HCT116 (cell line): ENCODE data around the gene PDE6D. TPM values are rescaled to one million over a fixed set of nuclear protein-coding genes. Genes with fewer than 3 reads are reported as not detected.

Experiments used
- ATAC-seq: fragments of 200-7000 bp; cut with Tn5 transposase; 2 replicates; pipeline ENCODE4 v1.9.1; 2020; ENCODE audit warnings: mild to moderate bottlenecking, moderate library complexity
- BruUV-seq: library from RNA; stranded (reverse); fragments of 400-500 nt; replicated peaks from 2 replicates; lab custom pipeline; 2021; lab: Mats Ljungman, UMichigan
- CTCF ChIA-PET: fragments of 300-600 bp; sonication (Branson Sonifier 250); formaldehyde crosslinking; loops from one replicate; lab custom pipeline; 2021; ENCODE audit warnings: antibody characterized with exemption; lab: Charles Lee
- POLR2A ChIA-PET: fragments of 300-600, 350-600 bp; sonication (Branson Sonifier 250); formaldehyde crosslinking; loops from one replicate; lab custom pipeline; 2021; ENCODE audit warnings: antibody characterized with exemption; lab: Charles Lee
- RAD21 ChIA-PET, 2 experiments: fragments of 300-600 bp; sonication (Branson Sonifier 250); formaldehyde crosslinking; loops; one replicate each; lab custom pipeline; 2023; ENCODE audit warnings: low total read pairs in 2 of 2; ENCODE audit not compliant: uncharacterized antibody in 2 of 2, unreplicated experiment in 2 of 2, low non-redundant PET in 1 of 2; lab: Charles Lee
- DNase-seq: peaks from one replicate; pipeline ENCODE4 v3.0.0-alpha.2; 2010; ENCODE audit warnings: low read depth, low spot score
- H2AFZ ChIP-seq: fragments of 200-600 bp; shearing (Covaris generic), sonication (generic); 2 replicates; pipeline ENCODE4 v1.6.1; 2017; ENCODE audit warnings: low read depth, mixed run types, mixed read lengths, antibody characterized with exemption, low read length; ENCODE audit not compliant: poor library complexity, severe bottlenecking
- H3K27ac ChIP-seq: 2 replicates; pipeline ENCODE4 v1.5.1; 2012; ENCODE audit warnings: low read depth, low read length
- H3K27me3 ChIP-seq: fragments of 200-600 bp; sonication (generic); 2 replicates; pipeline ENCODE4 v1.6.1; 2016; ENCODE audit warnings: mixed run types, low read length, mixed read lengths; ENCODE audit not compliant: insufficient read depth
- H3K36me3 ChIP-seq, 2 experiments: fragments of 200-500 bp in 1 of 2; fragments of 200-600 bp in 1 of 2; sonication (Bioruptor generic) in 1 of 2; sonication (generic) in 1 of 2; 2 replicates each; pipeline versions ENCODE4 v1.5.1 to v1.6.1; 2014 to 2016; ENCODE audit warnings: low read length in 2 of 2, inconsistent platforms in 1 of 2, mixed read lengths in 1 of 2, mixed run types in 1 of 2; ENCODE audit not compliant: insufficient read depth in 2 of 2, control insufficient read depth in 1 of 2
- H3K4me1 ChIP-seq, 2 experiments: fragments of 200-600 bp in 1 of 2; sonication (generic) in 1 of 2; 2 replicates each; pipeline versions ENCODE4 v1.5.1 to v1.6.1; 2012 to 2017; ENCODE audit warnings: low read length in 2 of 2, inconsistent platforms in 1 of 2, mild to moderate bottlenecking in 1 of 2, mixed read lengths in 1 of 2, mixed run types in 1 of 2, moderate library complexity in 1 of 2; ENCODE audit not compliant: insufficient read depth in 2 of 2, control insufficient read depth in 1 of 2
- H3K4me2 ChIP-seq: fragments of 200-600 bp; sonication (generic); 2 replicates; pipeline ENCODE4 v1.6.1; 2017; ENCODE audit warnings: mixed run types, low read length, mixed read lengths
- H3K4me3 ChIP-seq, 2 experiments: fragments of 200-600 bp in 1 of 2; sonication (generic) in 1 of 2; replicated peaks in 1 of 2; 2 replicates each; pipeline ENCODE4 v1.5.1; 2011 to 2016; ENCODE audit warnings: low read length in 2 of 2, control low read depth in 1 of 2, low read depth in 1 of 2, mild to moderate bottlenecking in 1 of 2, mixed read lengths in 1 of 2, mixed run types in 1 of 2
- H3K79me2 ChIP-seq: fragments of 200-600 bp; sonication (generic); 2 replicates; pipeline ENCODE4 v1.6.1; 2017; ENCODE audit warnings: mild to moderate bottlenecking, mixed run types, low read length, moderate library complexity, mixed read lengths; ENCODE audit not compliant: insufficient read depth
- H3K9ac ChIP-seq: fragments of 200-600 bp; sonication (generic); 2 replicates; pipeline ENCODE4 v1.6.1; 2016; ENCODE audit warnings: low read length, mixed read lengths
- H3K9me2 ChIP-seq: fragments of 200-600 bp; sonication (generic), shearing (Covaris generic); 2 replicates; pipeline ENCODE4 v1.6.1; 2017; ENCODE audit warnings: mixed run types, mild to moderate bottlenecking, moderate library complexity; ENCODE audit not compliant: insufficient read depth
- H3K9me3 ChIP-seq, 2 experiments: fragments of 200-500 bp in 1 of 2; fragments of 200-600 bp in 1 of 2; sonication (Bioruptor generic) in 1 of 2; sonication (generic) in 1 of 2; 2 replicates each; pipeline ENCODE4 v1.6.1; 2014 to 2017; ENCODE audit warnings: low read length in 2 of 2, mixed read lengths in 2 of 2, inconsistent platforms in 1 of 2, low read depth in 1 of 2, mild to moderate bottlenecking in 1 of 2, mixed run types in 1 of 2, moderate library complexity in 1 of 2; ENCODE audit not compliant: control insufficient read depth in 1 of 2, insufficient read depth in 1 of 2
- H4K20me1 ChIP-seq: fragments of 200-600 bp; sonication (generic), shearing (Covaris generic); 2 replicates; pipeline ENCODE4 v1.6.1; 2017; ENCODE audit warnings: mixed run types, mild to moderate bottlenecking, moderate library complexity; ENCODE audit not compliant: insufficient read depth
- CBX3 ChIP-seq: IDR thresholded peaks from 2 replicates; pipeline ENCODE4 v1.6.1; 2012; ENCODE audit warnings: low read depth
- ELF1 ChIP-seq: IDR thresholded peaks from 2 replicates; pipeline ENCODE4 v1.6.1; 2012; ENCODE audit warnings: low read depth, borderline replicate concordance
- EZH2 ChIP-seq: fragments of 200-600 bp; sonication (generic); IDR thresholded peaks from 2 replicates; pipeline ENCODE4 v1.6.1; 2017; ENCODE audit warnings: antibody characterized with exemption, mixed run types
- EZH2phosphoT487 ChIP-seq: fragments of 200-600 bp; IDR thresholded peaks from 2 replicates; pipeline ENCODE4 v1.6.1; 2018; ENCODE audit warnings: antibody characterized with exemption, borderline replicate concordance
- JUND ChIP-seq: IDR thresholded peaks from 2 replicates; pipeline ENCODE4 v1.6.1; 2012
- POLR2A ChIP-seq: IDR thresholded peaks from 2 replicates; pipeline ENCODE4 v1.7.0; 2011; ENCODE audit warnings: borderline replicate concordance; ENCODE audit not compliant: insufficient read depth, insufficient read length; ENCODE audit errors: extremely low read depth
- SIN3A ChIP-seq: IDR thresholded peaks from 2 replicates; pipeline ENCODE4 v1.6.1; 2012; ENCODE audit warnings: low read depth
- SP1 ChIP-seq: IDR thresholded peaks from 2 replicates; pipeline ENCODE4 v1.6.1; 2012; ENCODE audit warnings: low read depth
- TCF7L2 ChIP-seq: IDR thresholded peaks from 2 replicates; pipeline ENCODE4 v1.7.0; 2011; ENCODE audit warnings: borderline replicate concordance, inconsistent platforms; ENCODE audit not compliant: insufficient read depth, insufficient read length; ENCODE audit errors: extremely low read depth
- YY1 ChIP-seq: IDR thresholded peaks from 2 replicates; pipeline ENCODE4 v1.6.1; 2011; ENCODE audit warnings: low read length, low read depth, moderate library complexity, mild to moderate bottlenecking; ENCODE audit not compliant: insufficient replicate concordance; ENCODE audit errors: extremely low read depth
- ZFX ChIP-seq: fragments of 450-650 bp; IDR thresholded peaks from 2 replicates; pipeline ENCODE4 v1.6.1; 2017
- ZNF274 ChIP-seq: fragments of 200-500 bp; sonication (Bioruptor generic); IDR thresholded peaks from 2 replicates; pipeline ENCODE4 v1.6.1; 2014; ENCODE audit warnings: mild to moderate bottlenecking, low read depth, low read length, inconsistent platforms
- intact Hi-C: fragments of 100-400 bp; cut with micrococcal nuclease; formaldehyde crosslinking; loops from 2 replicates; pipeline ENCODE4 v1.10.0; 2022
- total RNA-seq: library from RNA; stranded (reverse); gene quantifications from one replicate; pipeline ENCODE4 v1.2.1, GENCODE V29; 2021; ENCODE audit not compliant: unreplicated experiment
- TF ChIP-seq, protein P1 (sequence below): IDR thresholded peaks from 2 replicates; pipeline ENCODE4 v1.6.1; 2011; ENCODE audit warnings: mild to moderate bottlenecking, low read length, moderate library complexity; ENCODE audit not compliant: insufficient replicate concordance; ENCODE audit errors: extremely low read depth
- TF ChIP-seq, protein P2 (sequence below): IDR thresholded peaks from 2 replicates; pipeline ENCODE4 v1.6.1; 2012
- TF ChIP-seq, protein P3 (sequence below): IDR thresholded peaks from 2 replicates; pipeline ENCODE4 v1.6.1; 2012; ENCODE audit warnings: low read depth
- TF ChIP-seq, protein P4 (sequence below), 3 experiments: fragments of 200-600 bp in 1 of 3; sonication (generic) in 1 of 3; IDR thresholded peaks in 2 of 3; conservative IDR thresholded peaks in 1 of 3; 2 replicates each; pipeline ENCODE4 v1.5.1; 2012 to 2017; ENCODE audit warnings: low read depth in 2 of 3, low read length in 2 of 3, antibody characterized with exemption in 1 of 3, borderline replicate concordance in 1 of 3, control low read depth in 1 of 3, mild to moderate bottlenecking in 1 of 3, mixed read lengths in 1 of 3, mixed run types in 1 of 3, moderate library complexity in 1 of 3; ENCODE audit not compliant: insufficient read depth in 1 of 3

PDE6D gene
- total RNA-seq, 1 experiment from 2014 or later: 26.6 TPM

DNA sequence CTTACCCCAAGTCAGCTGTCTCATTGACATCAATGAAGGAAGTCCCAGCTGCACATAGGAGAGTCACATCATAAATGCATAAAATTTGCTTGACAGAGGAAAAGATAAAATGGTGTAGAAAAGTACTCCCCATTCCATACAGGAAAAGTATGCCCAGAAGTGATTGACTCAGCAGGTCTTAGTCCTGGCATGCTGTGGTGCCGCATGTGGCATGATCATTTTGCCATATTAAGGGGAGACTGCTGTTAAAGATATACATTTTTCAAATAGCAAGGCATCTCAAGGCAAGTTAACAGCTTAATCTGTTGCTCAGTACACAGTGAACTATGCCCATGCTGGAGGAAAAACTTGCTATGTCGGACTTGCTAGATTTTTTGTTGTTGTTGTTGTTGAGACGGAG, 13.3 kb upstream of the PDE6D start:
- CTCF ChIA-PET: no interaction called here
- Histone ChIP-seq H3K4me3 (no peak overlapping the region), H3K9ac (no peak overlapping the region)

More for the DNA sequence above, 13.3 kb upstream of the PDE6D start:
- ATAC-seq: no peak
- RAD21 ChIA-PET: no interaction called here
- Histone ChIP-seq H3K27ac (no peak overlapping the region), H3K79me2 (peaks cover 57% of the 10 kb centered on the region), H2AFZ (no peak overlapping the region), H4K20me1 (no peaks in the 10 kb centered on the region), H3K4me2 (no peak overlapping the region), H3K4me1 (peaks cover 6 to 7% of the 10 kb centered on the region in 2 experiments; a peak in 2 of 4 replicates), H3K9me2 (no peaks in the 10 kb centered on the region), H3K27me3 (no peaks in the 10 kb centered on the region), H3K36me3 (peaks cover 30 to 42% of the 10 kb centered on the region in 2 experiments; a peak in 3 of 4 replicates), H3K9me3 (no peaks in the 10 kb centered on the region)
- no TSS peak for BruUV-seq
- intact Hi-C loops: no loop called here
- POLR2A ChIA-PET: no interaction called here
- TF ChIP-seq, protein P1, sequence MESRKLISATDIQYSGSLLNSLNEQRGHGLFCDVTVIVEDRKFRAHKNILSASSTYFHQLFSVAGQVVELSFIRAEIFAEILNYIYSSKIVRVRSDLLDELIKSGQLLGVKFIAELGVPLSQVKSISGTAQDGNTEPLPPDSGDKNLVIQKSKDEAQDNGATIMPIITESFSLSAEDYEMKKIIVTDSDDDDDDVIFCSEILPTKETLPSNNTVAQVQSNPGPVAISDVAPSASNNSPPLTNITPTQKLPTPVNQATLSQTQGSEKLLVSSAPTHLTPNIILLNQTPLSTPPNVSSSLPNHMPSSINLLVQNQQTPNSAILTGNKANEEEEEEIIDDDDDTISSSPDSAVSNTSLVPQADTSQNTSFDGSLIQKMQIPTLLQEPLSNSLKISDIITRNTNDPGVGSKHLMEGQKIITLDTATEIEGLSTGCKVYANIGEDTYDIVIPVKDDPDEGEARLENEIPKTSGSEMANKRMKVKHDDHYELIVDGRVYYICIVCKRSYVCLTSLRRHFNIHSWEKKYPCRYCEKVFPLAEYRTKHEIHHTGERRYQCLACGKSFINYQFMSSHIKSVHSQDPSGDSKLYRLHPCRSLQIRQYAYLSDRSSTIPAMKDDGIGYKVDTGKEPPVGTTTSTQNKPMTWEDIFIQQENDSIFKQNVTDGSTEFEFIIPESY: no peak
- TF ChIP-seq YY1 (no peak), ELF1 (no peak), ZFX (no peak), JUND (no peak), CBX3 (no peak), POLR2A (no peak), EZH2phosphoT487 (no peak), EZH2 (no peak), ZNF274 (no peak), SP1 (no peak), SIN3A (no peak), TCF7L2 (no peak)
- TF ChIP-seq, protein P2, sequence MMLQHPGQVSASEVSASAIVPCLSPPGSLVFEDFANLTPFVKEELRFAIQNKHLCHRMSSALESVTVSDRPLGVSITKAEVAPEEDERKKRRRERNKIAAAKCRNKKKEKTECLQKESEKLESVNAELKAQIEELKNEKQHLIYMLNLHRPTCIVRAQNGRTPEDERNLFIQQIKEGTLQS: no peak
- TF ChIP-seq, protein P3, sequence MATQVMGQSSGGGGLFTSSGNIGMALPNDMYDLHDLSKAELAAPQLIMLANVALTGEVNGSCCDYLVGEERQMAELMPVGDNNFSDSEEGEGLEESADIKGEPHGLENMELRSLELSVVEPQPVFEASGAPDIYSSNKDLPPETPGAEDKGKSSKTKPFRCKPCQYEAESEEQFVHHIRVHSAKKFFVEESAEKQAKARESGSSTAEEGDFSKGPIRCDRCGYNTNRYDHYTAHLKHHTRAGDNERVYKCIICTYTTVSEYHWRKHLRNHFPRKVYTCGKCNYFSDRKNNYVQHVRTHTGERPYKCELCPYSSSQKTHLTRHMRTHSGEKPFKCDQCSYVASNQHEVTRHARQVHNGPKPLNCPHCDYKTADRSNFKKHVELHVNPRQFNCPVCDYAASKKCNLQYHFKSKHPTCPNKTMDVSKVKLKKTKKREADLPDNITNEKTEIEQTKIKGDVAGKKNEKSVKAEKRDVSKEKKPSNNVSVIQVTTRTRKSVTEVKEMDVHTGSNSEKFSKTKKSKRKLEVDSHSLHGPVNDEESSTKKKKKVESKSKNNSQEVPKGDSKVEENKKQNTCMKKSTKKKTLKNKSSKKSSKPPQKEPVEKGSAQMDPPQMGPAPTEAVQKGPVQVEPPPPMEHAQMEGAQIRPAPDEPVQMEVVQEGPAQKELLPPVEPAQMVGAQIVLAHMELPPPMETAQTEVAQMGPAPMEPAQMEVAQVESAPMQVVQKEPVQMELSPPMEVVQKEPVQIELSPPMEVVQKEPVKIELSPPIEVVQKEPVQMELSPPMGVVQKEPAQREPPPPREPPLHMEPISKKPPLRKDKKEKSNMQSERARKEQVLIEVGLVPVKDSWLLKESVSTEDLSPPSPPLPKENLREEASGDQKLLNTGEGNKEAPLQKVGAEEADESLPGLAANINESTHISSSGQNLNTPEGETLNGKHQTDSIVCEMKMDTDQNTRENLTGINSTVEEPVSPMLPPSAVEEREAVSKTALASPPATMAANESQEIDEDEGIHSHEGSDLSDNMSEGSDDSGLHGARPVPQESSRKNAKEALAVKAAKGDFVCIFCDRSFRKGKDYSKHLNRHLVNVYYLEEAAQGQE: no peak
- TF ChIP-seq, protein P4, sequence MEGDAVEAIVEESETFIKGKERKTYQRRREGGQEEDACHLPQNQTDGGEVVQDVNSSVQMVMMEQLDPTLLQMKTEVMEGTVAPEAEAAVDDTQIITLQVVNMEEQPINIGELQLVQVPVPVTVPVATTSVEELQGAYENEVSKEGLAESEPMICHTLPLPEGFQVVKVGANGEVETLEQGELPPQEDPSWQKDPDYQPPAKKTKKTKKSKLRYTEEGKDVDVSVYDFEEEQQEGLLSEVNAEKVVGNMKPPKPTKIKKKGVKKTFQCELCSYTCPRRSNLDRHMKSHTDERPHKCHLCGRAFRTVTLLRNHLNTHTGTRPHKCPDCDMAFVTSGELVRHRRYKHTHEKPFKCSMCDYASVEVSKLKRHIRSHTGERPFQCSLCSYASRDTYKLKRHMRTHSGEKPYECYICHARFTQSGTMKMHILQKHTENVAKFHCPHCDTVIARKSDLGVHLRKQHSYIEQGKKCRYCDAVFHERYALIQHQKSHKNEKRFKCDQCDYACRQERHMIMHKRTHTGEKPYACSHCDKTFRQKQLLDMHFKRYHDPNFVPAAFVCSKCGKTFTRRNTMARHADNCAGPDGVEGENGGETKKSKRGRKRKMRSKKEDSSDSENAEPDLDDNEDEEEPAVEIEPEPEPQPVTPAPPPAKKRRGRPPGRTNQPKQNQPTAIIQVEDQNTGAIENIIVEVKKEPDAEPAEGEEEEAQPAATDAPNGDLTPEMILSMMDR (IDR thresholded peaks at IDR 0.05 in 2 of 3, conservative IDR thresholded peaks at IDR 0.05 in 1 of 3; ENCODE audit: borderline replicate concordance in 1 of 3, insufficient read depth in 1 of 3, low read depth in 2 of 3, low read length in 2 of 3): no peak
- no peak for DNase-seq
